CD4-positive, alpha-beta T cell (primary cell): Measurements from ENCODE around the gene GRM4. TPM values are rescaled to one million over a fixed set of nuclear protein-coding genes. Genes with fewer than 3 reads are reported as not detected.

Source experiments
- ATAC-seq: fragments of 200-7000 bp; cut with Tn5 transposase; one replicate; pipeline ENCODE4 v1.10.0; 2022; ENCODE audit warnings: mild to moderate bottlenecking; ENCODE audit not compliant: poor library complexity
- CTCF ChIA-PET: fragments of 350-600 bp; sonication (Branson Sonifier 250); formaldehyde crosslinking; loops from one replicate; lab custom pipeline; 2021; ENCODE audit warnings: antibody characterized with exemption, inconsistent platforms; lab: Charles Lee
- POLR2A ChIA-PET: fragments of 350-600 bp; sonication (Branson Sonifier 250); formaldehyde crosslinking; loops from one replicate; lab custom pipeline; 2021; ENCODE audit warnings: antibody characterized with exemption, inconsistent platforms; lab: Charles Lee
- DNase-seq, 14 experiments: peaks; one replicate each; pipeline ENCODE4 v3.0.0-alpha.2; 2013 to 2020; ENCODE audit warnings: mixed read lengths in 2 of 14
- H3K27ac ChIP-seq, 2 donors: one replicate each; pipeline versions ENCODE4 v1.5.1 to v1.7.0; 2013; ENCODE audit warnings: low read length in 2 of 2, low read depth in 1 of 2, mild to moderate bottlenecking in 1 of 2
- H3K27me3 ChIP-seq, 2 experiments: 1 replicate in 1 of 2; 2 replicates in 1 of 2; pipeline versions ENCODE4 v1.6.1 to v1.7.0; 2013; ENCODE audit warnings: low read length in 2 of 2, control low read depth in 1 of 2, mild to moderate bottlenecking in 1 of 2, moderate library complexity in 1 of 2; ENCODE audit not compliant: insufficient read depth in 2 of 2, control insufficient read depth in 1 of 2
- H3K36me3 ChIP-seq: one replicate; pipeline ENCODE4 v1.6.1; 2013; ENCODE audit warnings: low read length, control low read depth; ENCODE audit not compliant: insufficient read depth
- H3K4me1 ChIP-seq: one replicate; pipeline ENCODE4 v1.6.1; 2013; ENCODE audit warnings: low read length, control low read depth; ENCODE audit not compliant: insufficient read depth
- H3K4me3 ChIP-seq: one replicate; pipeline ENCODE4 v1.5.1; 2013; ENCODE audit warnings: mild to moderate bottlenecking, low read length, moderate library complexity
- H3K9me3 ChIP-seq, 2 experiments: 1 replicate in 1 of 2; 2 replicates in 1 of 2; pipeline versions ENCODE4 v1.6.1 to v1.7.0; 2013; ENCODE audit warnings: low read length in 2 of 2, mild to moderate bottlenecking in 2 of 2, control low read depth in 1 of 2, moderate library complexity in 1 of 2; ENCODE audit not compliant: control insufficient read depth in 1 of 2, insufficient read depth in 1 of 2
- H3K27ac Mint-ChIP-seq: one replicate; pipeline ENCODE4 v1.8.0; 2020; ENCODE audit warnings: mixed read lengths
- H3K27me3 Mint-ChIP-seq: one replicate; pipeline ENCODE4 v1.8.0; 2021; ENCODE audit warnings: mixed read lengths
- H3K36me3 Mint-ChIP-seq: one replicate; pipeline ENCODE4 v1.8.0; 2021; ENCODE audit warnings: low read depth, mixed read lengths
- H3K4me1 Mint-ChIP-seq: one replicate; pipeline ENCODE4 v1.8.0; 2021; ENCODE audit warnings: low read depth, mixed read lengths
- H3K4me3 Mint-ChIP-seq: one replicate; pipeline ENCODE4 v1.8.0; 2020; ENCODE audit warnings: mild to moderate bottlenecking, mixed read lengths
- H3K9me3 Mint-ChIP-seq: one replicate; pipeline ENCODE4 v1.8.0; 2020; ENCODE audit warnings: mixed read lengths
- CTCF ChIP-seq: fragments of 200-600 bp; IDR thresholded peaks from one replicate; pipeline ENCODE4 v1.8.0; 2022; ENCODE audit warnings: antibody characterized with exemption, mild to moderate bottlenecking
- intact Hi-C, 2 experiments: fragments of 100-400 bp; cut with DNase I in 1 of 2; cut with micrococcal nuclease in 1 of 2; formaldehyde crosslinking; loops; one replicate each; pipeline versions ENCODE4 v1.15.1 to v1.9.0; 2023 to 2025; cut with DNase I, micrococcal nuclease
- total RNA-seq, 174 experiments: library from RNA in 2 of 174; stranded (reverse) in 2 of 174; gene quantifications; one replicate each; pipeline ENCODE4 v1.2.3 and lab custom pipeline; 2021 to 2026

GRM4 gene
- total RNA-seq, 2 experiments from 2014 or later, result 0.08 TPM; not detected in 1

GRCh38 chr6:34067814-34068213 is 78.1 kb downstream of the GRM4 start:
- DNase-seq, result peak in 2 of 14 experiments; percentile 15 to 28
- H3K9me3 Mint-ChIP-seq, result no peaks in the 10 kb centered on the region

GRCh38 chr6:34066772-34067770 is 78.8 kb downstream of the GRM4 start:
- H3K4me3 Mint-ChIP-seq, result no peak overlapping the region
- no peaks in the 10 kb centered on the region for H3K4me1 ChIP-seq
- H3K36me3 ChIP-seq, result no peaks in the 10 kb centered on the region
- TF ChIP-seq CTCF, result no peak
- H3K27me3 Mint-ChIP-seq, result no peaks in the 10 kb centered on the region
- no peaks in the 10 kb centered on the region for H3K9me3 ChIP-seq
- H3K4me3 ChIP-seq, result no peak overlapping the region
- H3K27me3 ChIP-seq, result peaks cover 2 to 6% of the 10 kb centered on the region in 2 experiments
- H3K27ac ChIP-seq, result no peak overlapping the region
- ChIA-PET CTCF (no interaction called here), POLR2A (no interaction called here)
- no peak overlapping the region for H3K27ac Mint-ChIP-seq
- H3K9me3 Mint-ChIP-seq, result no peaks in the 10 kb centered on the region
- H3K36me3 Mint-ChIP-seq, result no peaks in the 10 kb centered on the region
- DNase-seq, result no peak
- ATAC-seq, result no peak
- no peaks in the 10 kb centered on the region for H3K4me1 Mint-ChIP-seq
- intact Hi-C loops, result no loop called here

More at GRCh38 chr6:34067814-34068213, 78.1 kb downstream of the GRM4 start:
- TF ChIP-seq CTCF, result no peak
- no peaks in the 10 kb centered on the region for H3K36me3 ChIP-seq
- no peaks in the 10 kb centered on the region for H3K4me1 ChIP-seq
- Mint-ChIP-seq H3K36me3 (no peaks in the 10 kb centered on the region), H3K27ac (no peak overlapping the region), H3K4me1 (no peaks in the 10 kb centered on the region), H3K4me3 (no peak overlapping the region), H3K27me3 (no peaks in the 10 kb centered on the region)
- no peak for ATAC-seq
- CTCF ChIA-PET, result no interaction called here
- H3K27me3 ChIP-seq, result peaks cover 2 to 6% of the 10 kb centered on the region in 2 experiments
- intact Hi-C loops, result no loop called here
- H3K4me3 ChIP-seq, result no peak overlapping the region
- H3K9me3 ChIP-seq, result peaks cover 0 to 4% of the 10 kb centered on the region in 2 experiments
- no peak overlapping the region for H3K27ac ChIP-seq
- POLR2A ChIA-PET, result no interaction called here

GRCh38 chr6:34066218-34066571 is 79.7 kb downstream of the GRM4 start:
- peaks cover 2 to 6% of the 10 kb centered on the region in 2 experiments for H3K27me3 ChIP-seq
- no peaks in the 10 kb centered on the region for H3K27me3 Mint-ChIP-seq
- no peak overlapping the region for H3K4me3 Mint-ChIP-seq
- CTCF ChIA-PET, result no interaction called here
- POLR2A ChIA-PET, result no interaction called here
- no peak for ATAC-seq
- TF ChIP-seq CTCF, result no peak
- no peak overlapping the region for H3K4me3 ChIP-seq
- no peak overlapping the region for H3K27ac ChIP-seq
- DNase-seq, result no peak
- intact Hi-C loops, result no loop called here
- no peaks in the 10 kb centered on the region for H3K36me3 ChIP-seq
- no peaks in the 10 kb centered on the region for H3K9me3 Mint-ChIP-seq
- no peak overlapping the region for H3K27ac Mint-ChIP-seq
- no peaks in the 10 kb centered on the region for H3K4me1 ChIP-seq
- H3K36me3 Mint-ChIP-seq, result no peaks in the 10 kb centered on the region
- H3K9me3 ChIP-seq, result no peaks in the 10 kb centered on the region
- H3K4me1 Mint-ChIP-seq, result no peaks in the 10 kb centered on the region
